ENCODE data around the gene THBS3. TPM values are rescaled to one million over a fixed set of nuclear protein-coding genes. Genes with fewer than 3 reads are reported as not detected.

Gene THBS3
- total and polyA plus RNA-seq, 2 of the 13 experiments (the other 11 are each of a cell fraction or from before 2014, with no cell fraction given) = 0.86 to 3.6 TPM

DNA sequence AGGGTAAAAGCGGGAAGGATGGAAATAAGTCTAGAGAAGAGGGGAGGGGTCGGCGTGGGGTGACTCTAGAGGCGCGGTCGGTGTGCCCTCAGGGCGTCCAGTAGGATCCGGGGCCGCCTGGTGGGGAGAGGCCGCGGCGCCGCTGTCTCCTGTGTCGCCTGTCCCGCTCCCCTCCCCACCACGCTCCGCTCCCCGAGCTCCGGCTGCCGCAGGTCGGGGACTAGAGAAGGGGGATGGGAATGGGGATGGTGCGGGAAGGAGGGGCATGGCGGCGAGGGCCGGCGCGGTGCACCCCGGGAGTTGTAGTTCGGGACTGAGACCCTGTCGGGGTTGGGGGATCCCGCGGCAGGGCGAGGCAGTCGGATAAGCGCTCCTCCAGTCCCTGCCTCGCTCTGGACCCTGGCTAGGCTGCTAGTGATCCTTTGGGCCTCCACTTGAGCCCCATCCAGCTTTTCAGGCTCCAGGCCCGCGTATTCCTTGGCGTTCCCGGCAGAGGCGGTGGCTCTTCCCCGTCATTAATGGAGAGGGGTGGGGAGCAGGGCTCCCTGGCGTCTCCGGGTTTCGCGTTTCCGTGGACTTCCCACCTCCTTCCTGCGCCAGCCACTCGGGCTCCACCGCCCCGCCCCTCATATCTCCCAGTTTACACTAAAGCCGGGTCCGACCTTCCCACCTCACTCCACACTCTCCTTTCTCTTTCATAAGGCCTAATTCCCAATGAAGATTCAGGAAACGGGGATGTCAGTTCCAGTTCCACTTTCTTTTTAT, 47.7 kb upstream of the THBS3 start, which contains the start of gene ENTREP3 (continued):
- TF ChIP-seq, protein P1, sequence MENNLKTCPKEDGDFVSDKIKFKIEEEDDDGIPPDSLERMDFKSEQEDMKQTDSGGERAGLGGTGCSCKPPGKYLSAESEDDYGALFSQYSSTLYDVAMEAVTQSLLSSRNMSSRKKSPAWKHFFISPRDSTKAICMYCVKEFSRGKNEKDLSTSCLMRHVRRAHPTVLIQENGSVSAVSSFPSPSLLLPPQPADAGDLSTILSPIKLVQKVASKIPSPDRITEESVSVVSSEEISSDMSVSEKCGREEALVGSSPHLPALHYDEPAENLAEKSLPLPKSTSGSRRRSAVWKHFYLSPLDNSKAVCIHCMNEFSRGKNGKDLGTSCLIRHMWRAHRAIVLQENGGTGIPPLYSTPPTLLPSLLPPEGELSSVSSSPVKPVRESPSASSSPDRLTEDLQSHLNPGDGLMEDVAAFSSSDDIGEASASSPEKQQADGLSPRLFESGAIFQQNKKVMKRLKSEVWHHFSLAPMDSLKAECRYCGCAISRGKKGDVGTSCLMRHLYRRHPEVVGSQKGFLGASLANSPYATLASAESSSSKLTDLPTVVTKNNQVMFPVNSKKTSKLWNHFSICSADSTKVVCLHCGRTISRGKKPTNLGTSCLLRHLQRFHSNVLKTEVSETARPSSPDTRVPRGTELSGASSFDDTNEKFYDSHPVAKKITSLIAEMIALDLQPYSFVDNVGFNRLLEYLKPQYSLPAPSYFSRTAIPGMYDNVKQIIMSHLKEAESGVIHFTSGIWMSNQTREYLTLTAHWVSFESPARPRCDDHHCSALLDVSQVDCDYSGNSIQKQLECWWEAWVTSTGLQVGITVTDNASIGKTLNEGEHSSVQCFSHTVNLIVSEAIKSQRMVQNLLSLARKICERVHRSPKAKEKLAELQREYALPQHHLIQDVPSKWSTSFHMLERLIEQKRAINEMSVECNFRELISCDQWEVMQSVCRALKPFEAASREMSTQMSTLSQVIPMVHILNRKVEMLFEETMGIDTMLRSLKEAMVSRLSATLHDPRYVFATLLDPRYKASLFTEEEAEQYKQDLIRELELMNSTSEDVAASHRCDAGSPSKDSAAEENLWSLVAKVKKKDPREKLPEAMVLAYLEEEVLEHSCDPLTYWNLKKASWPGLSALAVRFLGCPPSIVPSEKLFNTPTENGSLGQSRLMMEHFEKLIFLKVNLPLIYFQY (CRISPR knock-in tag; IDR thresholded peaks at IDR 0.05; ENCODE audit: borderline replicate concordance) = peak; percentile 32; the same call in 1 of the 2 replicates
- TF ChIP-seq, protein P2, sequence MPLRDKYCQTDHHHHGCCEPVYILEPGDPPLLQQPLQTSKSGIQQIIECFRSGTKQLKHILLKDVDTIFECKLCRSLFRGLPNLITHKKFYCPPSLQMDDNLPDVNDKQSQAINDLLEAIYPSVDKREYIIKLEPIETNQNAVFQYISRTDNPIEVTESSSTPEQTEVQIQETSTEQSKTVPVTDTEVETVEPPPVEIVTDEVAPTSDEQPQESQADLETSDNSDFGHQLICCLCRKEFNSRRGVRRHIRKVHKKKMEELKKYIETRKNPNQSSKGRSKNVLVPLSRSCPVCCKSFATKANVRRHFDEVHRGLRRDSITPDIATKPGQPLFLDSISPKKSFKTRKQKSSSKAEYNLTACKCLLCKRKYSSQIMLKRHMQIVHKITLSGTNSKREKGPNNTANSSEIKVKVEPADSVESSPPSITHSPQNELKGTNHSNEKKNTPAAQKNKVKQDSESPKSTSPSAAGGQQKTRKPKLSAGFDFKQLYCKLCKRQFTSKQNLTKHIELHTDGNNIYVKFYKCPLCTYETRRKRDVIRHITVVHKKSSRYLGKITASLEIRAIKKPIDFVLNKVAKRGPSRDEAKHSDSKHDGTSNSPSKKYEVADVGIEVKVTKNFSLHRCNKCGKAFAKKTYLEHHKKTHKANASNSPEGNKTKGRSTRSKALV (CRISPR knock-in tag; IDR thresholded peaks at IDR 0.05) = 0 out of 2 replicates have a peak, but pooled peaks have one; percentile 34
- TF ChIP-seq, protein P3, sequence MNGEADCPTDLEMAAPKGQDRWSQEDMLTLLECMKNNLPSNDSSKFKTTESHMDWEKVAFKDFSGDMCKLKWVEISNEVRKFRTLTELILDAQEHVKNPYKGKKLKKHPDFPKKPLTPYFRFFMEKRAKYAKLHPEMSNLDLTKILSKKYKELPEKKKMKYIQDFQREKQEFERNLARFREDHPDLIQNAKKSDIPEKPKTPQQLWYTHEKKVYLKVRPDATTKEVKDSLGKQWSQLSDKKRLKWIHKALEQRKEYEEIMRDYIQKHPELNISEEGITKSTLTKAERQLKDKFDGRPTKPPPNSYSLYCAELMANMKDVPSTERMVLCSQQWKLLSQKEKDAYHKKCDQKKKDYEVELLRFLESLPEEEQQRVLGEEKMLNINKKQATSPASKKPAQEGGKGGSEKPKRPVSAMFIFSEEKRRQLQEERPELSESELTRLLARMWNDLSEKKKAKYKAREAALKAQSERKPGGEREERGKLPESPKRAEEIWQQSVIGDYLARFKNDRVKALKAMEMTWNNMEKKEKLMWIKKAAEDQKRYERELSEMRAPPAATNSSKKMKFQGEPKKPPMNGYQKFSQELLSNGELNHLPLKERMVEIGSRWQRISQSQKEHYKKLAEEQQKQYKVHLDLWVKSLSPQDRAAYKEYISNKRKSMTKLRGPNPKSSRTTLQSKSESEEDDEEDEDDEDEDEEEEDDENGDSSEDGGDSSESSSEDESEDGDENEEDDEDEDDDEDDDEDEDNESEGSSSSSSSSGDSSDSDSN (CRISPR knock-in tag; IDR thresholded peaks at IDR 0.05) = peak; percentile 85; the same call in 1 of the 2 replicates
- TF ChIP-seq AHR (CRISPR knock-in tag; IDR thresholded peaks at IDR 0.05) (0 out of 2 replicates have a peak, but pooled peaks have one; percentile 60), GABPA (IDR thresholded peaks at IDR 0.05; ENCODE audit: low read depth, low read length) (no peak), GABPA (CRISPR knock-in tag; IDR thresholded peaks at IDR 0.05; ENCODE audit: low read depth) (peak; percentile 75), ZNF34 (CRISPR knock-in tag; IDR thresholded peaks at IDR 0.05; ENCODE audit: borderline replicate concordance) (0 out of 2 replicates have a peak, but pooled peaks have one; percentile 33), KDM2A (CRISPR knock-in tag; IDR thresholded peaks at IDR 0.05; ENCODE audit: borderline replicate concordance, low read depth) (peak; percentile 92), MED13 (CRISPR knock-in tag; IDR thresholded peaks at IDR 0.05) (peak; percentile 67), ZNF510 (CRISPR knock-in tag; IDR thresholded peaks at IDR 0.05; ENCODE audit: low read depth) (no peak), ZNF724P (CRISPR knock-in tag; IDR thresholded peaks at IDR 0.05; ENCODE audit: borderline replicate concordance) (no peak), TP53 (CRISPR knock-in tag; conservative IDR thresholded peaks at IDR 0.05) (peak; percentile 49; the same call in 1 of the 2 replicates), HNRNPLL (IDR thresholded peaks at IDR 0.05; ENCODE audit: low read depth, low read length, poor library complexity, severe bottlenecking) (peak; percentile 48), DMAP1 (CRISPR knock-in tag; IDR thresholded peaks at IDR 0.05) (peak; percentile 69), HNRNPK (IDR thresholded peaks at IDR 0.05; ENCODE audit: low read depth, low read length, poor library complexity, severe bottlenecking) (peak; percentile 98), HNRNPH1 (optimal IDR thresholded peaks at IDR 0.05; ENCODE audit: low read depth, low read length) (peak; percentile 32)
